T-helper 2 cell (primary cell): ENCODE results near the gene YKT6.
A peak's percentile ranks its signal among the peaks of the same experiment; 100 is the strongest.
"Not testable (repeated sequence)": the region's sequence is repeated elsewhere in the genome, so short reads cannot be mapped to it uniquely, and the experiment has no call there.

ENCODE experiments used
- DNase-seq, 5 experiments: peaks; one replicate each; pipeline versions ENCODE4 v3.0.0 to v3.0.0-alpha.2; 2012 to 2022
- total RNA-seq, 2 donors: gene quantifications; one replicate each; lab custom pipeline; 2026; lab: John Stamatoyannopoulos, UW

YKT6 gene
- 64.1 to 87.9 reads per million in 2 donors for total RNA-seq

DNA sequence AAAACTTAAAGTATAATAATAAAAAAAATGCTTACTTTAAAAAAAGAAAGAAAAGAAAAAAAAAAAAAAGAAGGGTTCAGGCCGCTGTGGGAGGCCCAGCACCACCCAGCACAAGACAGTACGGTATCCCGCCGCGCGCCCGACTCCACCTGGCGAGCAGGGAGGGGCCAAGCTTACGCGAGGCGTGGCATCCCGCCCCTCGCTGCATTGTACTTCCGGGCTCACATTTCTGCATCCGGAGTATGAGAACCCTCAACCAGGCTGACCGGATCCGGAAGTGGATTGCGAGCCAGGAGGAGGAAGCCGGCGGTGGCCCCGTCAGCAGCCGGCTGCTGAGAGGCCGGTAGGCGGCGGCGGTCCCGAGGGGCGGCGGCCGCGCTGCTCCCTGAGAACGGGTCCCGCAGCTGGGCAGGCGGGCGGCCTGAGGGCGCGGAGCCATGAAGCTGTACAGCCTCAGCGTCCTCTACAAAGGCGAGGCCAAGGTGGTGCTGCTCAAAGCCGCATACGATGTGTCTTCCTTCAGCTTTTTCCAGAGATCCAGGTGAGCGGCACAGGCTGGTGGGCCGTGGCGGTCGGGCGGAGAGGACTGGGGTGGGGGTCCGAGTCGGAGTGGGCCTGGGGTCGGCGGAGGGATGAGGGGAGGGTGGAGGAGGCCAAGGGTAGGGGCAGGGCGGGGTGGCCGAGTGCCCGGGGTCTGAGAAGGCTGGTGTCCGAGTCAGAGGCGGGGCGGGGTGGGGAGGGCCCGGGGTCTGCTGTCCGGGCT lies at the start of gene YKT6:
Gene YKT6 (plus strand): TSS at position 280 of the 763 bp plus-strand sequence. CDS start 158 bp downstream, at position 438.
- peak; percentile 76 to 98 (median 91) for DNase-seq

DNA sequence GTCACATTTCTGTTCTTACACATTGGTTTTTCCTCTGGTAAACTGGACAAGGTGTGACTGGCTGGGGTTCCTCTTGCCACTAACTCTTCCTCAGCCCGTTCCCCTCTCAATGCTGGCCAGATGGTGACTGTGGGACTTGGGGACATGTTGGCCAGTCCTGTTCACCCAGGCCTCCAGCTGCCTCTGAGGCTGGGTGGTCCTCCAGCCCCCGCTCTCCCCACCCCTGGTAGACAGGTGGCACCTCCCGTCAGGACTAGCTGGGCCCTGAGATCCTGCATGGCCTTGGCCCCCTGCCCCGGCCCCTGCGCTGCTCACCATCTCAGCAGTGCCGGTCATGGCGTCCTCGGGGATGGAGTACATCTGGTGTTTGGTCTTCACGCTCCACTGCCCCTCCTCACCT lies 48.8 kb upstream of the YKT6 start:
- no peak for DNase-seq

DNA sequence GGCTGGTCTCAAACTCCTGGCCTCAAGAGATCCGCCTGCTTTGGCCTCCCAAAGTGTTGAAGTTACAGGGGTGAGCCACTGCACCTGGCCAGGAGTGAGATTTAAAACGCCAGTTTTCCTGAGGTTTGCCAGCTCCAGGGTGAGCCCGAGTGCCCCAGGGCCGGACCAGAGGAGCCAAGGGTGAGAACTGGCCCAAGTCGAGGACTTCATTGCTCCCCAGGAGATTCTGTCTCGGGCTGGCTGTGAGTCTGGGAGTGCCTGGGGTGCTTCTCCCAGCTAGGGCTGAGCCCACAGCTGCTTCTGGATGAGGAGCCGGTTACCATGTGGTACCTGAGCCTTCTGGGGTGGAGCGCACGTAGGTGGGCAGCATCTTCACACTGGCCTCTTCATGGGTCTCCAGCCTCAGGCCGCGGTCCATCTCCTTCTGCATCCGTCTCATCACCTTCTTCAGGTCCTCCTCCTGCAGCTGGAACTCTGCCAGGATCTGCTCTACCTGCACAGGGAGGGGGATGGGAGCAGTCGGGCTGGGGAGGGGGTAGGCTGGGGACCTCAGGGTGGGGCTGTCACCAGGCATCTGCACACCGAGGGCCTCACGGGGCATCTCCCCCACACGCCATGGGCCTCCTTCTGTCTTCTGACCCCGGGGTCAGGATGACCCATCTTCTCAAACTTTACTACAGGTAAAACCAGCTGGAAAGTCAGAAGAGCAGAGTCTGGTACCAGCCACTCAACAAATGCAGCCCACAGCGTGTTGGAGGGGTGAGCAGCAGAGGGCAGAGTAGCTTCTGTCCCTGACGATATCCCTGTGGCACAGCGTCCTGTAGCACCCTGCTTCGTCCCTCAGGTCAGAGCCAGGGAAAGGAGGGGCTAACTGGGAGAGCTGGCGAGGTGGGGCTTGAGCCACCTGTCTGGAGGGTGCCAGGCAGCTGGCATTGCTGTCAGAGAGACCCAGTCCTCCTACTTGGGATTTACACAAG lies 47.5 kb upstream of the YKT6 start:
- DNase-seq: no peak

DNA sequence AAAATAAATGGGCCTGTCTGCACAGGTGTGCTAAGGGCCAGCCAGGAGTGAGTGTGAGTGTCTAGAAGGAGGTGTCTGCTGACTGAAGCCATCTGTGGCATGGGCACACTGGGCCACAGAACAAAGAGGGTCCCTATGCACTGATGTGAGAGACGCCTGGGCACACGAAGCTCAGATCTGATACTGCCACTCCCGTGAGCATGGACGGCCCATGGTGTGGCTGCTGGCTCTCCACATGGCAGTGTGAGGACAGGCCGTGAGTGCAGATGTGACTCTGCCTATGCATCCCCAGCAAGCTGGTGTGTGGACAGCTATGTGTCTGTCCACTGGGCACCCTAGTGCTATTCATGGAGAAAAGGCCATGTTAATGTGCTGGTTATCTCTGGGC lies 46.8 kb upstream of the YKT6 start:
- no peak for DNase-seq

DNA sequence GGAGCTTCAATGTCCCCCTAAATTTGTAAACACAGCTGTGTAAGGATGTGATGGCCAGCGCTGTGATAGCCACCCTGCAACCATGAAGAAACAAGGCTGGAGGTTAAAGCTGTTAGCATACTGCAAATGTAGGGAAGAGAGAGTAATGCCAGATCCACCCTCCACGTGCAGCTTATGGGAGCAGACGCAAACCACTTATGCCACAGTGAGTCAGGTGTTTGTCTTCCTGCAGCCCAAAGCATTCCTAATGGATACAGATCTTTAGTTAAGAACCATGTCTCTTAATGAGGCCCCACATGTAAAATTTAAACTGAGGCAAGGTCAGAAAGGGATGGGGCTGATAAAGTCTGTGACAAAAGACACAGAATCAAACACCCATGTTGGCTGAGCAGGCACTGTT lies 46.1 kb upstream of the YKT6 start:
- no peak for DNase-seq

DNA sequence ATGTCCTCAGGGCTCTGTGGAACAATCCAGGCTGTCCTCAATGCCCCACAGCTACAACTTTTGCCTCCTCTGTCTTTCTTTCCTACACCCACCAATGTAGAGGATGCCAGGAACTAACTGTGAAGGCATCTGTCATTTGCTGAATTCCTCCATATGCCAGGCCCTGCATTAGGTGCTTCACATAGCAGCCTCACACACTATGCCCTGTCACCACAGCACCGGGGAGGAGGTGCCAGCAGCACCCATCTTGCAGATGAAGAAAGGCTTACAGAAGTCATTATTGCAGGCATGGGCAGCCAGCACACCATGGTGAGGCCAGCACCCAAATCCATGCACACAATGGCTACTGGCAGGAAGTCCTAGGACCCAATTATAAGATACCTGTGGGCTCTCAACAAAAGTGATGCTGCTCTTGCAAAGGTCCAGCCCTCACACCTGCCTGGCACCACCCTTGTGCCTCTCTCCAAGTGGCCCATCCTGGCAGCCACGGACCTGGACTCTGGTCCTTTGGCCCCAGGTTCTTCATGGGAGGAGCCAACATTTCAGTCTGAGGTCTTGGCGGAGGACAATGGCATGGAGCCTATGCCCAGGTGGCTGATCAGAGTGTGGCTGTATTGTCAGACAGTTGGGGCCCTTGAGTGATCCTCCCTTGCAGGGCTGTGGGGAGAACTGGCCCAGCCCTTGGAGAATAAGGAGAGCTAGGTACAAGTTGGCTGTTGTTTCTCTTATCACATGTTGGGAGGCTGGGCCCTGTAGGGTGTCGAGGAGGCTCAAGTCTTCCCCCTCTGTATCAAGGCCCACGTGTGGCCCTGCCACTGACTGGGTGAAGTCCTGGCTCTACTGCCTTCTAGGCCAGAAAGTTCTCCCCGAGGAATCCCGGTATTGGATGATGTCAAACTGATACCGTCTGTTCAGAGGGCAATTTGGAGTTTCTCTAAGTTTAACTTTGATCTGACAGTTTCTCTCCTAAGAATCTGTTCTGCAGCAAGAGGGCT lies 45.3 kb upstream of the YKT6 start:
- no peak for DNase-seq

DNA sequence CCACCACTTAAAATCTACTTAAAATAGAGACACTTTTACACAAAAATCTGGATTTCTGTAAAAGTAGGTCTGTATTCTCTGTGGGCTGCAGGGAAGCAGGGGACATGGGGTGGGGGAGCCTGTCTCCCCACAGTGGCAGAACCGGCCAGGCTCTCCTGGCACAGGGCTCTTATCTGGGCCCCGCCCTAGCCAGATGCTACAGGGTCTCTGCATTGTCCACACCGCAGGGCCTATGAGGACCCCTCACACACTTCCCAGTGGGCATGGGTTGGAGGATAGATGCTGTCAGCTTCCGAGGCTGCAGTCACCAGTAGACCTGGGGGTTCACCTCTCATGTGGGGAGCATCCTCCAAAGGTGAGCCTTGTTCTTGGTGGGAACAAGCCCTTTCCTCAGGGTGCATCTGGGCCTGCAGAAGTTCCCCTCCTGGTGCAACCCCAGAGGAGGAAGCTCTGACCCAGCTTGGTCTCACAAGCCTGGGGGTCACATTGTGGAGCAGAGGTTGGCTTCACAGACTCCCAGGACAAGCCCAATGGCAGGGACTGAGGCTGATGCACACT lies 44.2 kb upstream of the YKT6 start:
- DNase-seq: no peak

DNA sequence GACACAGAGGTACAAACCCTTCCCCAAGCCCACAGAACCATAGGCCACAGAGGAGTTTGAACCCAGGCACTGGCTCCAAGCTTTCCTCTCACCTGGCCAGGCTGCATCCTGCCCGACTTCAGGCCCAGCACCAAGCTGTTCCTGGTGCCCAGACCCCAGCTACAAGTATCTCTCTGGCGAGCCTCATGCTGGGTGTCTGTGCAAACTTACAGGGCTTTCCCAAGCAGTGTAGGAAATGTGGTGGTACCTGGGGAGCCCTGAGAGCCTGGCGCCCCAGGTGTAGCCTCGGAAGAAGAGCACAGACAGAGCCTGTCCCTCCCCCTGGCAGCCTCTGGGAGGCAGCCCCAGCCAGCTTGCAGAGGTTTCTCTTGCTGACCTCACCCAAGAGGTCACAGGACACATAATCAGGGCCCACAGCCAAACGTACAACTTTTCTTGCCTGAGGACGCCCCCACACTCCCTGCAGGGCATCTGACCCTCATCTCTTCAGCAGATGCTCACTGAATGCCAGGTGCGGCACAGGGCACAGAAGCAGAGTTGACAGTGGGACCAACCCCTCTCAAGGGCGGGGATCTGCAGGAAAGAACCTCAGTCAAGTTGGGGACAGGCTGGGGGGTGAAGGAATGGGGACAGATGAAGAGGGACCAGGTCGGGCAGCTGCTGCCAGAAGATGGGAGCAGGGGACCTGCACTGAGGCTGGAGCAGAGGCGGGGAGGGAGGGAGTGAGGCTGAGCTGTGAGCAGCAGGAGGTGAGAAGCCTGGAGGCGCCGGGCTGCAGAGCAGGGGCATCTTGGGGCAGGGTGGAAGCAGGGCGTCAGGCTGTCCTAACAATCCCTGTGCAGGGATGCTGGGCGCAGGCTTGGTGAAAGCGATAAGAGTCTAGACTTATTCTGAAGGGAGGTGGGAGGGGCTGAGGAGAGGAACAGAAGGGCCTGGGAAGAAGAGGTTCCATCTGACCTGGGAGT lies 43.4 kb upstream of the YKT6 start:
- DNase-seq: no peak

DNA sequence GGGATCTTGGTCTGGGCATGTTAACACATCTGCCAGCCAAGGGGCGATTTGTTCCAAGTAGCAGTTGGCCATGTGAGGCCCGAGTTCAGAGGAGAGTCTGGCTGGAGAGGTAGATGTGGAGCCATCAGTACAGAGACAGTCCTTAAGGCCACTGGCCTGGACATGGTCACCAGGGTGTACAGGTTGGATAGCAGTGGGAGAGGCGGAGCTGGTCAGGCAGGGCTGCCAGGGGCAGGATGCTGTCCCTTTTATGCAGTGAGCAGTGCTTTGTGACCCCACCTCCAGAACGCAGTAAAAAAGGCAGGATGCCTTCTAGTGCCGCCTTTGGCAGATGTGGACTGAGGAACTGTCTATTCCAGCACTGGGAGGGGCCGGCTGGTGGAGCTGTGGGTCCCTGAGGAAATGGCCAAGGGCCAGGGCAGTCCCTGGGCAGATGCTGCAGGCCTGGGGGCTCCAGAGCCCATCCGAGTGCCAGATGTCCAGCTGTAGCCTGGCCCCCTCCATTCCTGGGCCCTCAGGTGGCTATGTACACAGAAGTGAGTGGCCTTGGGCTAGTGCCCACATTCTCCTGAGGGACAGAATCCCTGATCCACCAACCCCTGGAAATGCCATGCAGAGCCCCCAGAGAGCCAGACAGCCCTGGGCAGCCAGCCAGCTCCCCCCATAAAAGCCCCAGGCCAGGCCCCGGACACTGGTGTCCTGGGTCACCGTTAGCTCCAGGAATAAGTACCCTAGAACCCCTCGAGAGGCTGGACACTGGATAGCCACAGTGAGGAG lies 42.5 kb upstream of the YKT6 start:
- DNase-seq: no peak

DNA sequence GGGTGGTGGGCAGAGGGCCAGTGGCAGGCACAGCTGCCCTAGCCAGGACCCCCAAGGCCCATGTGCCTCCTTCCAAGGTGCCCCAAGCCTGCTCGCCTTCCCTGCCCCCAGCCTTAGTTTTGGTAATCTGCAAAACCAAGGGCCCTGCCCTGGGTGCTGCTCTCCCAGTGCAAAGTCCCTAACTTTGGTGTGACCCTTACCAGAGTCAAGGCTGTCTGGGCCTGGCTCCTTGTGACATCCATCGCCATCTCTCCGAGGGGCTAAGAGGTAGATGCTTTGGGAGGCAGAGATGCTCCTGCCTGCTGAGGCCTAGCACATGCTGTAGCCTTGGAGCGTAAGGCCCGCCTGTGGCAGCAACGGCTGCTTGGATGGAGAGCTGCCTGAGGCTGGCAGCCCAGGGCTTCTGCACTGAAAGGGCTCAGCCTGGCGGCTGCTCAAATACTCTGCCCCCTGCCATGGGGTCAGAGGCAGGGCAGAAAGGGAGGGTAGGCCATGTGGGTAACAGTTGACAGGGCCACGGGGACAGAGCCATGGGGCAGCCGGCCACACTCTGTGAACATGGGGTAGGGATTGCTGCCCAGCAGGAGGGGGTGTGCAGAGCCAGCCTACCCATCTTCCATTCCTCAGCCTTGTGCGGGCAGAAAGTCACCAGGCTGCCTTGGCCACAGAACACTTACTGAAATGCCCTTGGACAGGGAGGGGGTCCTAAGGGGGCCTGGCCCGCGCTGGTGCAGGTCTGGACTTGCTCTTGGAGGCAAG lies 41.7 kb upstream of the YKT6 start:
- DNase-seq: no peak

DNA sequence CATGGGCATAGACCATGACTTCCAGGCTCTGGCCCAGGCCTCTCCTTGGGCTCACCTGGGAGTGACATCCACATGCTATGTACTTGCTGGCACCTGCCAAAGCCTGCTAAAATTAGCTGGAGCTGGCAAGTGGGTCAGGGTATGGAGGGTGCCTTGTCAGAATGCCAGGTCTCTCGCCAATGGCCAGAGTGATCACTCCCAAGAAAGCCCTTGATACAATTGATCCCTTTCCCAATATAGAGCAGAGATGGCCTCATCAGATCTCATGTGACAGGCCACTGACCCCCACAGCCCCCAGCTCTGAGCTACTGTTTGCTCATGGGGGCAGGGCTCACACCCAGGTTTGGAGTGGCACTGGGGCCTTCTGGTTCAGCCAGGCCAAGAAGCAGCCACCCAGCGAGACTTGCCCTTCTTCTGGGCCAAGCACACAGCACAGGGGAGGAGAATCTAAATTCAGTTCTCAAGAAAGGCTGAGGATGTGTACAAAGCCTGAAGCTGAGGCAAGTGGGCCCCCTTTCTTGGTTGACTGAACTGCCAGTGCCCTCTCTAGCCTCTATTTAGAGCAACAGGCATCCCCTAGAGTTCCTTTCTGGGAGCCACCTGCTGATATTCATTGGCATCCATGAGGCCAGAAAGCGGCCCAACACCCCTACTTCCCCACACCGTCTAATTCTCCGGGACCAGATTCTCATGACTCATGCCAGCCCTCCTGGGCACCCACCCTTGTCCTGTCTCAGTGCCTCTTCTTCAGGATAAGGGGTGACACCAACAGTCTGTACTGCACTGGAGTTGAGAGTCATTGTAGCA lies 40.8 kb upstream of the YKT6 start:
- no peak for DNase-seq

DNA sequence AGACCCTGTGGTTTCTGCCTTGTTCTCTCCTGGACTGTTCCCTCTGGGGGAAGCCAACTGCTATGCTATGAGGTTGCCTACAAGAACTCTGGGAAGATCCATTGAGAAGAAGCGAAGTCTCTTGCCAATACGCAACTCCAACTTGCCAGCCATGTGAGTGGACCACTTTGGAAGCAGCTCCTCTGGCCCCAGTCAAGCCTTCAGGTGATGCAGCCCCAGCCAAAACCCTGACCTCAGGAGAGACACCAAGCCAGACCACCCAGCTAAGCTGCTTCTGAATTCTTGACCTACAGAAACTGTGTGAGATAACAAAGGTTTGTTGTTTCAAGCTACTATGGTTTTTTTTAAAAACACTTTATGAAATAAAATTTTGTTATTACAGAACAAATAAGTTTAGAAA lies 39.4 kb upstream of the YKT6 start:
- no peak for DNase-seq

DNA sequence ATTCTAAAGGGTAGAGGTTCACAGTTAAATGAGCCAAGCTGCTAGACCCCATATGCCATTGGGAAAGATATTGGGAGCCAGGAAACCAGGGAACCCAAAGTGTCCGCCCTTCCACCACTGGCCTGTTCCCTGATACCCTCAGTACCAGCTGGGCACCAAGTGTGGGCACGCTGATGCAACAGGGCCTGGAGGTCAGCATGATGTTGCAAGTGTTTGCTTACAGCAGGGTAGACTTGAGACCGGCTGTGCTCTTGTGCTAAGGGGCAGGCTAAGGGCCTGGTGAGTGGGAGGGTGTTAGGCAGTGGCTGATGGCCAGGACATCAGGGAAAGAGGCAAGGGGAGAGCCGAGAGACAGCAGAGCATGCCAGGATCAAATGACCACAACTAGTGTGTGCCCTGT lies 38.6 kb upstream of the YKT6 start:
- DNase-seq: no peak

DNA sequence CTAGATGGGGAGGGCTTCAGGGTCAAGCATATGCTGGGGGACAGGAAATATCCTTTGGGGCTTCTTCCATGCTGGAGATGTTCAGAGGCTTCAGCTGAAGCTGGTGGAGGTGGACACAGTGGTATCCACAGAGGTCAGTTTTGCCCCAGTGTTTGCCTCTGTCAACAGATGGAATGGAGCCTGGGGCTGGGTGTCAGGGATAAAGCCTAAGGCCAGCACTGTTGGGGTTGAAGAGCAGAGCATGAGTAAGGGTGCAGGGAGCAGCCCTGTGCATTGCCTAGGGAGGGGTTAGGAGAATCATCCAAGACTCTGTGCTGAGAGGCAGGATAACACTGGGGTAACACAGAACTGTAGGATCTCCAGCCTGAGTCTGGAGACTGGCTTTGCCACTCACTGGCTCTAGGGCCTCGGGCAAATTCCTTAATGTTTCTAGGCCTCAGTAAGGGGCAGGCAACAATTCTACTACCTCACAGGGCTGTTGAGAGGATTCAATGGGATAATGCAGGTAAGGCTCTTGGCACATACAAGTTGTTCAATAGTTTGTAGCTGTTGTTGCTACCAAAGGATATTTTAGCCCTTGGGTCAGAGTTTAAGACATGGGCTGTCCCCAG lies 37.9 kb upstream of the YKT6 start:
- no peak for DNase-seq

DNA sequence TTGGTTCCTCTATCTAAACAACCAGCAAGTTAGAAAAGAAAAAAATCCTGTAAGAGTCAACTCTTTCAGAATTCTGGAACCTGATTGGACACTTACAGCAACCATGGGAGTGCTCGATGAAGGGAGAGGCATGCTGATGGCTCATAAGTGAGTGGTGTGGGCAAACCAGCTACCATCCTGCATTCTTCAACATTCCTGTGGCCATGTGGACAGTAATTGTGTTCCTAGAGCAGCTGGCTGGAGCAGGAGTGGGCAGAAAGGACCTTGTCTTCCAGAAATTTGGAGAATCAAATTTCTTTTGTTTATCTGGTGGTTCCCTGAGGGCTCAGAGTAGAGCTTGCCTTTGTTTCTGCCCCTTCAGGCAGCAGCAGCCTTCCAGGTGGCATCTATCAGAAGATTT lies 37.2 kb upstream of the YKT6 start:
- no peak for DNase-seq

DNA sequence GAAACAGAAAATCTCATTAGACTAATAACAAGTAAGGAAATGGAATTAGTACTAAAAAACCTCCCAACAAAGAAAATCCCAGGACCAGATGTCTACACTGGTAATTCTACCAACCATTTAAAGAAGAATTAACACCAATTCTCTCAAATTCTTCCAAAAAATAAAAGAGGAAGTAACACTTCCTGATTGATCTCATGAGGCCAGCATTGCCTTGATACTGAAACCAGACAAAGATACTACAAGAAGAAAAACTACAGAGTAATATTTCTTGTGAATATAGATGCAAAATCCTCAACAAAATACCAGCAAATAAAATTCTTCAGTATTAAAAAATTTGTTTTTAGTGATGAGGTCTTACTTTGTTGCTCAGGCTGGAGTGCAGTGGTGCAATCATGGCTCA lies 32.9 kb upstream of the YKT6 start:
- DNase-seq: no peak

DNA sequence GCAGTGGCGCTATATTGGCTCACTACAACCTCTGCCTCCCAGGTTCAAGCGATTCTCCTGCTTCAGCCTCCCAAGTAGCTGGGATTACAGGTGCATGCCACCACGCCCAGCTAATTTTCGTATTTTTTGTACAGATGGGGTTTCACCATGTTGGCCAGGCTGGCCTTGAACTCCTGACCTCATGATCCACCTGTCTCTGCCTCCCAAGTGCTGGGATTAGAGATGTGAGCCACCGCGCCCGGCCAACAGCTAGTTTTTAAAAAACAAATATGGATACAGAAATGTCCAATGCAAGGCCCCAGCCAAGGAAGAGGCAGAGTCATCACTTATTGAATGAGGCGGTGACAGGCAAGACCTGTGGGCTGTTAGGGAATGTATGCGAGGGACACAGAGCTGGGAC lies 28.9 kb upstream of the YKT6 start:
- DNase-seq: not testable (repeated sequence)

DNA sequence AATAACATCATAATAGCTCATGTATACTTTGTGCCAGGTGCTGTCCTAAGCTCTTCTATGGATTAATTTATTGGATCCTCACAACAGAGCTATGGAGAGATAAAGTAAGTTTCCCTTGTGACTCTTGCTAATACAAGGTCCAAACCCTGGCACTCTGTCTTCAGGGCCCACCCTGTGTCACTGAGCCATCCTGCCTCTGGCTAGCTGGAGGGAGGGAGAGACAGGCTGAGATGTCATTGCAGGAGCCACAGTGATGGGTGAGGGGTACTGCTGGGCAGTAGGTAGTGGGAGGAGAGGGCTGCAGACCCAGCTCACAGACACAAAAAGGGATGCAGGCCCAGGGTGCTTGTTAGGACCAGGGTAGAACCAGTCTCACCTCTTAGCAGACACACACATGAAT lies 28.4 kb upstream of the YKT6 start:
- DNase-seq: no peak
